HTERT RPE-1 (cell line): Measurements from ENCODE around the gene DYNC1I1.

Experiments used
- in situ Hi-C: fragments of 300-500 bp; cut with MboI; formaldehyde crosslinking; loops from 4 replicates; pipeline ENCODE4 v1.14.3; 2020; ENCODE audit warnings: low sequenced_read_pairs

Gene DYNC1I1

GRCh38 chr7:96067321-96067720 lies 295.0 kb downstream of the DYNC1I1 start:
- in situ Hi-C loops = no loop called here

- in situ Hi-C loops = no loop called here
Observed at GRCh38 chr7:96069401-96069800, 297.0 kb downstream of the DYNC1I1 start.

- in situ Hi-C loops = no loop called here
Observed at GRCh38 chr7:96074871-96075270, 302.5 kb downstream of the DYNC1I1 start.

- in situ Hi-C loops = no loop called here
Observed at GRCh38 chr7:96075510-96076349, 303.4 kb downstream of the DYNC1I1 start.

- in situ Hi-C loops = no loop called here
Observed at GRCh38 chr7:96076350-96076707, 304.0 kb downstream of the DYNC1I1 start.

- in situ Hi-C loops = no loop called here
Observed at GRCh38 chr7:96080027-96080426, 307.7 kb downstream of the DYNC1I1 start.

GRCh38 chr7:96084881-96085553 lies 312.7 kb downstream of the DYNC1I1 start:
- in situ Hi-C loops = no loop called here

GRCh38 chr7:96085953-96086352 lies 313.6 kb downstream of the DYNC1I1 start:
- in situ Hi-C loops = no loop called here

GRCh38 chr7:96088579-96088978 lies 316.2 kb downstream of the DYNC1I1 start:
- in situ Hi-C loops = no loop called here

GRCh38 chr7:96089511-96089910 lies 317.2 kb downstream of the DYNC1I1 start:
- in situ Hi-C loops = no loop called here

- in situ Hi-C loops = no loop called here
Observed at GRCh38 chr7:96090756-96091155, 318.4 kb downstream of the DYNC1I1 start.

- in situ Hi-C loops = no loop called here
Observed at GRCh38 chr7:96093435-96093834, 321.1 kb downstream of the DYNC1I1 start.

GRCh38 chr7:96097835-96098234 lies 325.5 kb downstream of the DYNC1I1 start:
- in situ Hi-C loops = no loop called here

- in situ Hi-C loops = no loop called here
Observed at GRCh38 chr7:96100737-96101136, 328.4 kb downstream of the DYNC1I1 start.

GRCh38 chr7:96102096-96102811 lies 329.9 kb downstream of the DYNC1I1 start:
- in situ Hi-C loops = no loop called here

- in situ Hi-C loops = no loop called here
Observed at GRCh38 chr7:96104984-96105383, 332.6 kb downstream of the DYNC1I1 start.

- in situ Hi-C loops = no loop called here
Observed at GRCh38 chr7:96111405-96111804, 339.1 kb downstream of the DYNC1I1 start.

- in situ Hi-C loops = no loop called here
Observed at GRCh38 chr7:96114190-96114589, 341.8 kb downstream of the DYNC1I1 start.

- in situ Hi-C loops = no loop called here
Observed at GRCh38 chr7:96116173-96116572, 343.8 kb downstream of the DYNC1I1 start.

GRCh38 chr7:96118449-96119001 lies 346.2 kb downstream of the DYNC1I1 start:
- in situ Hi-C loops = no loop called here

GRCh38 chr7:96120445-96121225 lies 348.3 kb downstream of the DYNC1I1 start:
- in situ Hi-C loops = no loop called here
